A549 (cell line): Measurements from ENCODE around the gene IGF2. TPM values are rescaled to one million over a fixed set of nuclear protein-coding genes. Genes with fewer than 3 reads are reported as not detected.

Source experiments
- ATAC-seq, 2 experiments: fragments of 200-7000 bp in 1 of 2; fragments of >200 bp in 1 of 2; cut with Nextera tagmentation in 1 of 2; cut with Tn5 transposase in 1 of 2; 3 replicates each; pipeline versions ENCODE4 v1.8.0 to v1.9.1; 2018 to 2020; ENCODE audit warnings: mild to moderate bottlenecking in 1 of 2, moderate library complexity in 1 of 2
- CTCF ChIA-PET: fragments of 300-600 bp; sonication (Branson Sonifier 250); formaldehyde crosslinking; extraction: SDS; loops from one replicate; lab custom pipeline; 2021; ENCODE audit warnings: antibody characterized with exemption, inconsistent platforms; lab: Yijun Ruan, JAX
- POLR2A ChIA-PET: fragments of 350-600 bp; formaldehyde crosslinking; extraction: SDS; loops from one replicate; lab custom pipeline; 2021; ENCODE audit warnings: antibody characterized with exemption, inconsistent platforms; lab: Yijun Ruan, JAX
- DNase-seq, 2 experiments: peaks; one replicate each; pipeline versions ENCODE4 v3.0.0 to v3.0.0-alpha.2; 2011 to 2016; ENCODE audit warnings: low read depth in 1 of 2, low spot score in 1 of 2
- FAIRE-seq: peaks from 2 replicates; lab custom pipeline; 2011; peaks lifted over from hg19 to GRCh38; lab: Jason Lieb, UNC
- H3K27ac ChIP-seq, 2 experiments: fragments of >200 bp; sonication (Bioruptor Twin); formaldehyde crosslinking; 3 replicates each; pipeline ENCODE4 v1.5.1; 2016 to 2017
- H3K4me1 ChIP-seq: fragments of >200 bp; sonication (Bioruptor Twin); formaldehyde crosslinking; 3 replicates; pipeline ENCODE4 v1.6.1; 2016
- H3K4me2 ChIP-seq: fragments of >200 bp; sonication (Bioruptor Twin); formaldehyde crosslinking; 3 replicates; pipeline ENCODE4 v1.6.1; 2016
- H3K4me3 ChIP-seq: fragments of >200 bp; sonication (Bioruptor Twin); formaldehyde crosslinking; 3 replicates; pipeline ENCODE4 v1.5.1; 2016
- H3K9me3 ChIP-seq: fragments of >200 bp; sonication (Bioruptor Twin); formaldehyde crosslinking; 3 replicates; pipeline ENCODE4 v1.6.1; 2016
- ATOH8 ChIP-seq: fragments of 250-450 bp; sonication (Bioruptor Pico); IDR thresholded peaks from 2 replicates; pipeline ENCODE4 v1.5.0; 2020; ENCODE audit warnings: low read depth, mild to moderate bottlenecking, moderate library complexity
- BCL3 ChIP-seq: fragments of >200 bp; sonication (Bioruptor Twin); formaldehyde crosslinking; IDR thresholded peaks from 3 replicates; pipeline ENCODE4 v1.6.1; 2016
- BHLHE40 ChIP-seq: IDR thresholded peaks from 2 replicates; pipeline ENCODE4 v1.6.1; 2012; ENCODE audit warnings: low read depth, low read length, inconsistent platforms
- CBX8 ChIP-seq: fragments of 200-600 bp; sonication (generic); IDR thresholded peaks from 2 replicates; pipeline ENCODE4 v1.6.1; 2016
- CEBPB ChIP-seq, 2 experiments: fragments of >200 bp in 1 of 2; sonication (Bioruptor Twin) in 1 of 2; formaldehyde crosslinking in 1 of 2; IDR thresholded peaks; 2 replicates each; pipeline ENCODE4 v1.6.1; 2012 to 2016
- CHD4 ChIP-seq: fragments of 200-600 bp; sonication (generic); IDR thresholded peaks from 2 replicates; pipeline ENCODE4 v1.6.1; 2016; ENCODE audit warnings: antibody characterized with exemption, mild to moderate bottlenecking, borderline replicate concordance
- CTCF ChIP-seq: fragments of >200 bp; sonication (Bioruptor Twin); formaldehyde crosslinking; IDR thresholded peaks from 3 replicates; pipeline ENCODE4 v1.5.1; 2016
- EHF ChIP-seq: fragments of 250-450 bp; sonication (Bioruptor Pico); IDR thresholded peaks from 2 replicates; pipeline ENCODE4 v1.5.0; 2020; ENCODE audit warnings: mild to moderate bottlenecking
- ELK1 ChIP-seq: fragments of 150-350 bp; IDR thresholded peaks from 2 replicates; pipeline ENCODE4 v1.6.1; 2014; ENCODE audit warnings: low read depth, mild to moderate bottlenecking, low read length
- ESRRA ChIP-seq: fragments of 150-350 bp; IDR thresholded peaks from 2 replicates; pipeline ENCODE4 v1.6.1; 2014; ENCODE audit warnings: mild to moderate bottlenecking, low read length, borderline replicate concordance
- HEYL ChIP-seq: fragments of 250-450 bp; sonication (Bioruptor Pico); IDR thresholded peaks from 2 replicates; pipeline ENCODE4 v1.8.0; 2021; ENCODE audit warnings: mild to moderate bottlenecking, moderate library complexity
- HOXB13 ChIP-seq: fragments of 250-450 bp; sonication (Bioruptor Pico); IDR thresholded peaks from 2 replicates; pipeline ENCODE4 v1.5.0; 2020; ENCODE audit warnings: low read depth, mild to moderate bottlenecking, moderate library complexity
- JUN ChIP-seq, 2 experiments: fragments of >200 bp; sonication (Bioruptor Twin); formaldehyde crosslinking; IDR thresholded peaks; 2 replicates in 1 of 2; 3 replicates in 1 of 2; pipeline ENCODE4 v1.6.1; 2016 to 2017
- KDM1A ChIP-seq: fragments of 200-600 bp; sonication (generic); IDR thresholded peaks from 2 replicates; pipeline ENCODE4 v1.6.1; 2016; ENCODE audit warnings: low read depth, mild to moderate bottlenecking
- MAX ChIP-seq: IDR thresholded peaks from 2 replicates; pipeline ENCODE4 v1.6.1; 2012
- PBX3 ChIP-seq: IDR thresholded peaks from 2 replicates; pipeline ENCODE4 v1.6.1; 2012
- PHF8 ChIP-seq: fragments of 200-600 bp; sonication (generic); IDR thresholded peaks from 2 replicates; pipeline ENCODE4 v1.6.1; 2016; ENCODE audit warnings: low read depth, mild to moderate bottlenecking, antibody characterized with exemption, moderate library complexity, borderline replicate concordance
- POLR2AphosphoS2 ChIP-seq: conservative IDR thresholded peaks from 2 replicates; pipeline ENCODE4 v1.6.1; 2012; ENCODE audit warnings: low read length, improper control_type of control experiment, inconsistent platforms
- RFX5 ChIP-seq: fragments of 450-650 bp; IDR thresholded peaks from 2 replicates; pipeline ENCODE4 v1.7.1; 2014; ENCODE audit warnings: antibody characterized with exemption, mild to moderate bottlenecking, moderate library complexity
- RNF2 ChIP-seq: fragments of 200-600 bp; sonication (generic); IDR thresholded peaks from 2 replicates; pipeline ENCODE4 v1.6.1; 2016; ENCODE audit warnings: low read depth, mild to moderate bottlenecking, antibody characterized with exemption, moderate library complexity, borderline replicate concordance
- WGBS: methylation state at CpG from one replicate; pipeline ENCODE4 v1.1.6; 2017; ENCODE audit errors: missing lambda C conversion rate; 5-methylcytosine and 5-hydroxymethylcytosine counted together
- polyA plus RNA-seq, 4 experiments: library from polyadenylated mRNA; depleted of rRNA in 3 of 4; stranded (reverse); fragments of >200 nt; fragmentation: RNase III in 1 of 4; extraction: RNeasy Plus Mini Kit Qiagen cat#74134 plus additional on column Dnase treatment in 1 of 4; gene quantifications; 2 replicates in 3 of 4; 3 replicates in 1 of 4; pipeline ENCODE4 v1.2.3, GENCODE V29; 2011 to 2017

IGF2 gene
- polyA plus RNA-seq, 2 of the 4 experiments (the other 2 are of a cell fraction), result 2.0 to 2.9 TPM

GRCh38 chr11:2131371-2132236 lies 7.6 kb downstream of the IGF2 start:
- ATAC-seq (no peak), FAIRE-seq (no peak), DNase-seq (no peak)
- Histone ChIP-seq H3K4me1 (no peaks in the 10 kb centered on the region), H3K4me3 (no peak overlapping the region), H3K9me3 (no peaks in the 10 kb centered on the region), H3K27ac (no peak overlapping the region), H3K4me2 (no peak overlapping the region)
- POLR2A ChIA-PET, result no interaction called here
- no peak for TF ChIP-seq CBX8
- TF ChIP-seq CEBPB (IDR thresholded peaks at IDR 0.05), result no peak
- no peak for TF ChIP-seq RFX5
- no peak for TF ChIP-seq EHF
- no peak for TF ChIP-seq KDM1A
- TF ChIP-seq HEYL (CRISPR knock-in tag), result no peak
- no peak for TF ChIP-seq BHLHE40
- TF ChIP-seq RNF2, result no peak
- no peak for TF ChIP-seq CTCF
- no peak for TF ChIP-seq CHD4
- CTCF ChIA-PET, result interaction anchor here (0.7 to 12.1 kb wide), 3 partner anchors 19 to 439 kb away, joined by 3 to 152 read pairs (median 3); no protein-coding TSS in a partner anchor
- WGBS, result 78% methylated on average over 28 of the region's 28 CpGs

GRCh38 chr11:2130881-2131352 lies 8.3 kb downstream of the IGF2 start:
- CTCF ChIA-PET, result interaction anchor here (1.1 kb wide), 1 partner anchor 438 kb away, joined by 3 read pairs; no protein-coding TSS in a partner anchor
- WGBS, result 90% methylated on average over 17 of the region's 18 CpGs
- H3K4me1 ChIP-seq, result no peaks in the 10 kb centered on the region
- no peaks in the 10 kb centered on the region for H3K9me3 ChIP-seq
- no peak for DNase-seq
- no peak for ATAC-seq
- no peak overlapping the region for H3K27ac ChIP-seq
- no peak for FAIRE-seq
- no peak for TF ChIP-seq ESRRA
- no peak for TF ChIP-seq BCL3
- TF ChIP-seq PBX3, result no peak
- no peak for TF ChIP-seq MAX
- TF ChIP-seq ELK1, result no peak
- no peak for TF ChIP-seq JUN (IDR thresholded peaks at IDR 0.05)
- no peak for TF ChIP-seq HEYL (CRISPR knock-in tag)
- TF ChIP-seq RNF2, result no peak
- TF ChIP-seq PHF8, result no peak
- no peak for TF ChIP-seq HOXB13 (CRISPR knock-in tag)
- no peak for TF ChIP-seq POLR2AphosphoS2
- no peak for TF ChIP-seq BHLHE40
- TF ChIP-seq ATOH8, result no peak
- TF ChIP-seq, all 56 proteins: peak for 0
- POLR2A ChIA-PET, result no interaction called here
- no peak overlapping the region for H3K4me2 ChIP-seq
- no peak overlapping the region for H3K4me3 ChIP-seq
